Measurements from ENCODE around the gene RPTOR.

Gene RPTOR

DNA sequence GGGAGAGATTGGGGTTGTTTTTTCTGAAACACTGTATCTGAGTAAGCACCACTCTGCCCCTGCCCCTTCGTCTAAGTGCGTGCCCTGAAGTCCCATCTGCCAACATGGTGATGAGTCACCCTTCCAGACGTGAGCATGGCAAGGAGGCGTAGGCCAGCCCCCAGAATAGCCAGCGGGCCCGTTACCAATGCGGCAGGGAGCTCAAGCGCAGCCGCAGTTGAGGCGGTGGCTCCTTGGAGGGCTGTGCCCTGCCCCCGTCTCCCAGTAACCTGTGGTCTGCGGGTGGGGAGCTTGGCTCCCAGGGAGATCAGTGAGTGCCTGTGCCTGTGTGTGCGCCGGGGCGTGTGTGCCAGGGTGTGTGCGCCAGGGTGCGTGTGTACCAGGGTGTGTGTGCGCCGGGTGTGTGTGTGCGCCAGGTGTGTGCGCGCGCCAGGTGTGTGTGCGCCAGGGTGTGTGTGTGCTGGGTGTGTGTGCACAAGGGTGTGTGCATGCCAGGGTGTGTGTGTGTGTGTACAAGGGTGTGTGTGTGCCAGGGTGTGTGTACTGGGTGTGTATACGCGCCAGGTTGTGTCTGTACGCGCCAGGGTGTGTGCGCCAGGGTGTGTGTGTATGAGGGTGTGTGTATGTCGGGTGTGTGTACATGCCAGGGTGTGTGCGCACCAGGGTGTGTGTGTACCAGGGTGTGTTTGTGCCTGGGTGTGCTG is 348.4 kb downstream of the RPTOR start:
- no peaks in the 10 kb centered on the region for H3K27me3 ChIP-seq (replicated peaks)
- peak; percentile 70 for DNase-seq
- peaks cover 11% of the 10 kb centered on the region for H3K36me3 ChIP-seq (replicated peaks)
- in situ Hi-C loops (cut with HindIII; ENCODE audit: low pct_ligation_motif_present, low sequenced_read_pairs): no loop called here
- H3K4me3 ChIP-seq (ENCODE audit: low read depth, low read length): no peak overlapping the region
- TF ChIP-seq CTCF (IDR thresholded peaks at IDR 0.05; ENCODE audit: low read depth, low read length, missing control alignments): no peak
- peak overlapping the region; percentile 98 for H3K27ac ChIP-seq

- H3K27ac ChIP-seq: no peak overlapping the region
- in situ Hi-C loops (cut with HindIII; ENCODE audit: low pct_ligation_motif_present, low sequenced_read_pairs): no loop called here
- no peak overlapping the region for H3K4me3 ChIP-seq (ENCODE audit: low read depth, low read length)
- no peak for DNase-seq
- TF ChIP-seq CTCF (IDR thresholded peaks at IDR 0.05; ENCODE audit: low read depth, low read length, missing control alignments): no peak
- peaks cover 11% of the 10 kb centered on the region for H3K36me3 ChIP-seq (replicated peaks)
- no peaks in the 10 kb centered on the region for H3K27me3 ChIP-seq (replicated peaks)
Measured at GRCh38 chr17:80893604-80894438, 349.2 kb downstream of the RPTOR start.

DNA sequence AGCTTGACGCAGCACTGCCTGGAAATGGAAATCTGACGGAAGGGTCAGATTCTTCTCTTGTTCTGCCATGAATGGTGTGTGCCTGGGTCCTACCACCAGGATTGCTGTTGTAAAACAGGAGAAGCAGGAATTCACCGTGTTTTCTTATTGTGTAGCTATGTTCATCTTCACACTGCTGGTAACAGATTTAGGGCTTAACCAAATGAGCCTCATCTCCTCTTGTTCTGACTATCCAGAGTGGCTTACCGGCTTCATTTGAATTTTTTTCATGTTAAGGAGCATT is 349.7 kb downstream of the RPTOR start:
- TF ChIP-seq CTCF (IDR thresholded peaks at IDR 0.05; ENCODE audit: low read depth, low read length, missing control alignments): peak; percentile 54
- DNase-seq: no peak
- Histone ChIP-seq H3K4me3 (ENCODE audit: low read depth, low read length) (no peak overlapping the region), H3K27ac (no peak overlapping the region), H3K27me3 (replicated peaks) (no peaks in the 10 kb centered on the region), H3K36me3 (replicated peaks) (peaks cover 8% of the 10 kb centered on the region)
- in situ Hi-C loops (cut with HindIII; ENCODE audit: low pct_ligation_motif_present, low sequenced_read_pairs): no loop called here

- TF ChIP-seq CTCF (IDR thresholded peaks at IDR 0.05; ENCODE audit: low read depth, low read length, missing control alignments): no peak
- Histone ChIP-seq H3K27me3 (replicated peaks) (no peaks in the 10 kb centered on the region), H3K27ac (no peak overlapping the region), H3K36me3 (replicated peaks) (peaks cover 7% of the 10 kb centered on the region), H3K4me3 (ENCODE audit: low read depth, low read length) (no peak overlapping the region)
- no peak for DNase-seq
- in situ Hi-C loops (cut with HindIII; ENCODE audit: low pct_ligation_motif_present, low sequenced_read_pairs): no loop called here
Measured at GRCh38 chr17:80894726-80895125, 350.1 kb downstream of the RPTOR start.

DNA sequence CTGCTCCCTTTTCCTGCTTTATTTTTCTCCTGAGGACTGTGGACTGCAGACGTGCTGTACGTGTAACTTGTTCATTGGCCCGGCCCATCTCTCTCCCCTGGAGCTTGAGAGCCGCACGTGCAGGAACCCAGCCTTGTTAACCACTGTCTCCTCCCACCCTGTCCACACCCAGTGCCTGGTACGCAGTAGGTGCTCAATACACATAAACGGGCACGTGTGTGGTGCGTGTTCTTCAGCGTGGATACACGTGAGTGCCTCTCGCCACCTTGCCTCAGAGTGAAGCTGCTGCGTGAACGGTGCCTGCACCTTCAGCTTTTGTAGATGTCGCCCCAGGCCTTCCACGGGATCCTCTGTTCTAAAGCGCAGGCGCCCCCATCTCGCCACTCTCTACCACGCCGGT is 350.7 kb downstream of the RPTOR start:
- Histone ChIP-seq H3K27ac (no peak overlapping the region), H3K4me3 (ENCODE audit: low read depth, low read length) (no peak overlapping the region), H3K27me3 (replicated peaks) (no peaks in the 10 kb centered on the region), H3K36me3 (replicated peaks) (peaks cover 8% of the 10 kb centered on the region)
- no peak for DNase-seq
- in situ Hi-C loops (cut with HindIII; ENCODE audit: low pct_ligation_motif_present, low sequenced_read_pairs): no loop called here
- no peak for TF ChIP-seq CTCF (IDR thresholded peaks at IDR 0.05; ENCODE audit: low read depth, low read length, missing control alignments)
